HL-60 (cell line): Measurements from ENCODE around the gene CHI3L1.

ENCODE experiments used
- CTCF ChIP-seq: IDR thresholded peaks from one replicate; pipeline ENCODE4 v1.5.1; 2011; ENCODE audit warnings: low read length, control low read depth, inconsistent platforms; ENCODE audit not compliant: insufficient read depth
- POLR2AphosphoS5 ChIP-seq: IDR thresholded peaks from 2 replicates; pipeline ENCODE4 v1.6.1; 2012; ENCODE audit warnings: low read depth

- TF ChIP-seq POLR2AphosphoS5 (no peak), CTCF (no peak)
Observed at GRCh38 chr1:203149188-203149840, 37.2 kb downstream of the CHI3L1 start.
